ENCODE measurements around the gene IL23R. TPM values are rescaled to one million over a fixed set of nuclear protein-coding genes. Genes with fewer than 3 reads are reported as not detected.
"Not testable (repeated sequence)": the region's sequence is repeated elsewhere in the genome, so short reads cannot be mapped to it uniquely, and the experiment has no call there.

Gene IL23R
- total RNA-seq, 1 donor = 0.10 TPM

- Histone ChIP-seq H3K9me3 (ENCODE audit: low read depth, low read length) (no peaks in the 10 kb centered on the region), H3K4me1 (ENCODE audit: insufficient read depth, low read length) (no peaks in the 10 kb centered on the region), H3K27me3 (ENCODE audit: insufficient read depth, low read length) (no peaks in the 10 kb centered on the region), H3K4me3 (ENCODE audit: low read length) (no peak overlapping the region)
These were observed 28.1 kb downstream of the IL23R start for GRCh38 chr1:67194209-67194863.

- H3K27me3 ChIP-seq (ENCODE audit: insufficient read depth, low read length) = no peaks in the 10 kb centered on the region
- no peak overlapping the region for H3K4me3 ChIP-seq (ENCODE audit: low read length)
- H3K4me1 ChIP-seq (ENCODE audit: insufficient read depth, low read length) = no peaks in the 10 kb centered on the region
- no peaks in the 10 kb centered on the region for H3K9me3 ChIP-seq (ENCODE audit: low read depth, low read length)
These were observed 34.5 kb downstream of the IL23R start for GRCh38 chr1:67200755-67201154.

GRCh38 chr1:67201891-67202290 lies 35.6 kb downstream of the IL23R start:
- H3K4me3 ChIP-seq (ENCODE audit: low read length) = no peak overlapping the region
- H3K27me3 ChIP-seq (ENCODE audit: insufficient read depth, low read length) = no peaks in the 10 kb centered on the region
- no peaks in the 10 kb centered on the region for H3K9me3 ChIP-seq (ENCODE audit: low read depth, low read length)
- H3K4me1 ChIP-seq (ENCODE audit: insufficient read depth, low read length) = no peaks in the 10 kb centered on the region

- Histone ChIP-seq H3K9me3 (ENCODE audit: low read depth, low read length) (no peaks in the 10 kb centered on the region), H3K4me3 (ENCODE audit: low read length) (no peak overlapping the region), H3K27me3 (ENCODE audit: insufficient read depth, low read length) (no peaks in the 10 kb centered on the region), H3K4me1 (ENCODE audit: insufficient read depth, low read length) (no peaks in the 10 kb centered on the region)
These were observed 38.2 kb downstream of the IL23R start for GRCh38 chr1:67204298-67204980.

GRCh38 chr1:67207398-67207797 lies 41.1 kb downstream of the IL23R start:
- not testable (repeated sequence) for H3K4me3 ChIP-seq (ENCODE audit: low read length); H3K4me1 ChIP-seq (ENCODE audit: insufficient read depth, low read length); H3K9me3 ChIP-seq (ENCODE audit: low read depth, low read length); H3K27me3 ChIP-seq (ENCODE audit: insufficient read depth, low read length)

- H3K27me3 ChIP-seq (ENCODE audit: insufficient read depth, low read length) = no peaks in the 10 kb centered on the region
- no peak overlapping the region for H3K4me3 ChIP-seq (ENCODE audit: low read length)
- H3K9me3 ChIP-seq (ENCODE audit: low read depth, low read length) = no peaks in the 10 kb centered on the region
- peaks cover 7% of the 10 kb centered on the region for H3K4me1 ChIP-seq (ENCODE audit: insufficient read depth, low read length)
These were observed 42.0 kb downstream of the IL23R start for GRCh38 chr1:67208217-67208616.

- no peak overlapping the region for H3K4me3 ChIP-seq (ENCODE audit: low read length)
- no peaks in the 10 kb centered on the region for H3K9me3 ChIP-seq (ENCODE audit: low read depth, low read length)
- peaks cover 7% of the 10 kb centered on the region for H3K4me1 ChIP-seq (ENCODE audit: insufficient read depth, low read length)
- no peaks in the 10 kb centered on the region for H3K27me3 ChIP-seq (ENCODE audit: insufficient read depth, low read length)
These were observed 43.3 kb downstream of the IL23R start for GRCh38 chr1:67209521-67209920.

GRCh38 chr1:67211589-67212563 lies 45.6 kb downstream of the IL23R start:
- peaks cover 7% of the 10 kb centered on the region for H3K4me1 ChIP-seq (ENCODE audit: insufficient read depth, low read length)
- no peaks in the 10 kb centered on the region for H3K9me3 ChIP-seq (ENCODE audit: low read depth, low read length)
- no peaks in the 10 kb centered on the region for H3K27me3 ChIP-seq (ENCODE audit: insufficient read depth, low read length)
- H3K4me3 ChIP-seq (ENCODE audit: low read length) = no peak overlapping the region

GRCh38 chr1:67213164-67213563 lies 46.9 kb downstream of the IL23R start:
- Histone ChIP-seq H3K27me3 (ENCODE audit: insufficient read depth, low read length) (no peaks in the 10 kb centered on the region), H3K4me3 (ENCODE audit: low read length) (no peak overlapping the region), H3K4me1 (ENCODE audit: insufficient read depth, low read length) (peaks cover 7% of the 10 kb centered on the region), H3K9me3 (ENCODE audit: low read depth, low read length) (no peaks in the 10 kb centered on the region)

- Histone ChIP-seq H3K9me3 (ENCODE audit: low read depth, low read length) (no peaks in the 10 kb centered on the region), H3K4me3 (ENCODE audit: low read length) (no peak overlapping the region), H3K4me1 (ENCODE audit: insufficient read depth, low read length) (peaks cover 7% of the 10 kb centered on the region), H3K27me3 (ENCODE audit: insufficient read depth, low read length) (no peaks in the 10 kb centered on the region)
These were observed 47.7 kb downstream of the IL23R start for GRCh38 chr1:67213948-67214347.

GRCh38 chr1:67214420-67215174 lies 48.3 kb downstream of the IL23R start:
- H3K4me3 ChIP-seq (ENCODE audit: low read length) = no peak overlapping the region

GRCh38 chr1:67216401-67216800 lies 50.1 kb downstream of the IL23R start:
- no peak overlapping the region for H3K4me3 ChIP-seq (ENCODE audit: low read length)
- no peaks in the 10 kb centered on the region for H3K27me3 ChIP-seq (ENCODE audit: insufficient read depth, low read length)
- H3K9me3 ChIP-seq (ENCODE audit: low read depth, low read length) = no peaks in the 10 kb centered on the region
- peaks cover 7% of the 10 kb centered on the region for H3K4me1 ChIP-seq (ENCODE audit: insufficient read depth, low read length)

More at GRCh38 chr1:67214420-67215174, 48.3 kb downstream of the IL23R start:
- Histone ChIP-seq H3K4me1 (ENCODE audit: insufficient read depth, low read length) (peaks cover 7% of the 10 kb centered on the region), H3K27me3 (ENCODE audit: insufficient read depth, low read length) (no peaks in the 10 kb centered on the region), H3K9me3 (ENCODE audit: low read depth, low read length) (no peaks in the 10 kb centered on the region)

- no peak overlapping the region for H3K4me3 ChIP-seq (ENCODE audit: low read length)
These were observed 51.2 kb downstream of the IL23R start for GRCh38 chr1:67217417-67217816.

GRCh38 chr1:67217938-67218337 lies 51.7 kb downstream of the IL23R start:
- H3K4me3 ChIP-seq (ENCODE audit: low read length) = no peak overlapping the region
- no peaks in the 10 kb centered on the region for H3K27me3 ChIP-seq (ENCODE audit: insufficient read depth, low read length)
- H3K9me3 ChIP-seq (ENCODE audit: low read depth, low read length) = no peaks in the 10 kb centered on the region
- H3K4me1 ChIP-seq (ENCODE audit: insufficient read depth, low read length) = no peaks in the 10 kb centered on the region

More at GRCh38 chr1:67217417-67217816, 51.2 kb downstream of the IL23R start:
- Histone ChIP-seq H3K27me3 (ENCODE audit: insufficient read depth, low read length) (no peaks in the 10 kb centered on the region), H3K4me1 (ENCODE audit: insufficient read depth, low read length) (peaks cover 4% of the 10 kb centered on the region), H3K9me3 (ENCODE audit: low read depth, low read length) (no peaks in the 10 kb centered on the region)

Data from mononuclear cell (primary cell).